Smooth muscle cell (in vitro differentiated cells): Measurements from ENCODE around the gene OR6Y1. TPM values are rescaled to one million over a fixed set of nuclear protein-coding genes. Genes with fewer than 3 reads are reported as not detected.

Source experiments
- DNase-seq: peaks from one replicate; lab custom pipeline; 2025; ENCODE audit not compliant: unreplicated experiment; lab: John Stamatoyannopoulos, UW
- H2AFZ ChIP-seq: fragments of 200-600 bp; sonication (generic); 2 replicates; pipeline ENCODE4 v1.6.0; 2016; ENCODE audit warnings: antibody characterized with exemption, low read depth, mild to moderate bottlenecking
- H3F3A ChIP-seq: fragments of 200-600 bp; sonication (generic); 2 replicates; pipeline ENCODE4 v1.6.0; 2017; ENCODE audit warnings: antibody characterized with exemption, low read depth
- H3K27ac ChIP-seq: fragments of 200-600 bp; sonication (generic); 2 replicates; pipeline ENCODE4 v1.5.1; 2016; ENCODE audit warnings: low read depth, mild to moderate bottlenecking
- H3K27me3 ChIP-seq: fragments of 200-600 bp; sonication (generic); 2 replicates; pipeline ENCODE4 v1.6.1; 2016; ENCODE audit warnings: low read depth, mild to moderate bottlenecking
- H3K36me3 ChIP-seq: fragments of 200-600 bp; sonication (generic); 2 replicates; pipeline ENCODE4 v1.5.1; 2016; ENCODE audit warnings: low read depth
- H3K4me1 ChIP-seq: fragments of 200-600 bp; sonication (generic); 2 replicates; pipeline ENCODE4 v1.5.1; 2016; ENCODE audit warnings: low read depth
- H3K4me2 ChIP-seq: fragments of 200-600 bp; sonication (generic); 2 replicates; pipeline ENCODE4 v1.6.0; 2016; ENCODE audit warnings: mild to moderate bottlenecking
- H3K4me3 ChIP-seq: fragments of 200-600 bp; sonication (generic); 2 replicates; pipeline ENCODE4 v1.5.1; 2016; ENCODE audit warnings: mild to moderate bottlenecking
- H3K79me2 ChIP-seq: fragments of 200-600 bp; sonication (generic); 2 replicates; pipeline ENCODE4 v1.6.0; 2016; ENCODE audit warnings: low read depth, mild to moderate bottlenecking
- H3K9ac ChIP-seq: fragments of 200-600 bp; sonication (generic); 2 replicates; pipeline ENCODE4 v1.6.0; 2016; ENCODE audit warnings: low read depth
- H3K9me3 ChIP-seq: fragments of 200-600 bp; sonication (generic); replicated peaks from 2 replicates; pipeline ENCODE4 v1.5.1; 2016; ENCODE audit warnings: low read depth
- H4K20me1 ChIP-seq: fragments of 200-600 bp; sonication (generic); 2 replicates; pipeline ENCODE4 v1.6.0; 2016; ENCODE audit warnings: low read depth
- CTCF ChIP-seq: fragments of 200-600 bp; sonication (generic); IDR thresholded peaks from 2 replicates; pipeline ENCODE4 v1.5.1; 2017; ENCODE audit warnings: borderline replicate concordance, mild to moderate bottlenecking, antibody characterized with exemption; ENCODE audit not compliant: insufficient read depth, poor library complexity, severe bottlenecking
- WGBS: methylation state at CpG from one replicate; pipeline ENCODE4 v1.1.7; 2016; ENCODE audit warnings: low lambda C conversion rate; 5-methylcytosine and 5-hydroxymethylcytosine counted together
- polyA plus RNA-seq: library from polyadenylated mRNA; unstranded; fragments of >200 nt; fragmentation: Nextera tagmentation; extraction: Ambion mirVana; gene quantifications from 2 replicates; pipeline ENCODE4 v1.2.1, GENCODE V29; 2016
- total RNA-seq: library from RNA; depleted of rRNA; stranded (reverse); fragments of >200 nt; gene quantifications from 2 replicates; pipeline ENCODE4 v1.2.3, GENCODE V29; 2014

The OR6Y1 gene
- total and polyA plus RNA-seq, 2 experiments from 2014 or later, result not detected

- Histone ChIP-seq H3K79me2 (no peaks in the 10 kb centered on the region), H4K20me1 (no peaks in the 10 kb centered on the region), H2AFZ (no peak overlapping the region), H3K4me2 (no peak overlapping the region), H3F3A (no peaks in the 10 kb centered on the region), H3K36me3 (no peaks in the 10 kb centered on the region), H3K4me1 (no peaks in the 10 kb centered on the region), H3K27me3 (no peaks in the 10 kb centered on the region), H3K9me3 (no peaks in the 10 kb centered on the region), H3K4me3 (no peak overlapping the region), H3K9ac (no peak overlapping the region), H3K27ac (no peak overlapping the region)
- DNase-seq, result no peak
- WGBS, result 45% methylated on average over 2 of the region's 2 CpGs
- TF ChIP-seq CTCF, result peak; percentile 41
Observed at GRCh38 chr1:158496374-158496773, 57.8 kb downstream of the OR6Y1 start.

- TF ChIP-seq CTCF, result no peak
- H3K36me3 ChIP-seq, result no peaks in the 10 kb centered on the region
- no peaks in the 10 kb centered on the region for H4K20me1 ChIP-seq
- no peaks in the 10 kb centered on the region for H3K79me2 ChIP-seq
- H3K9ac ChIP-seq, result no peak overlapping the region
- 69% methylated on average over 2 of the region's 2 CpGs for WGBS
- DNase-seq, result no peak
- H2AFZ ChIP-seq, result no peak overlapping the region
- no peak overlapping the region for H3K27ac ChIP-seq
- H3K9me3 ChIP-seq, result no peaks in the 10 kb centered on the region
- no peak overlapping the region for H3K4me2 ChIP-seq
- H3K4me3 ChIP-seq, result no peak overlapping the region
- no peaks in the 10 kb centered on the region for H3F3A ChIP-seq
- no peaks in the 10 kb centered on the region for H3K27me3 ChIP-seq
- no peaks in the 10 kb centered on the region for H3K4me1 ChIP-seq
Observed at GRCh38 chr1:158494796-158495195, 59.4 kb downstream of the OR6Y1 start.

Other genes with a start within 250 kb of the OR6Y1 start
- not detected in 2 replicates for gene CD1B, start 222.9 kb downstream of the OR6Y1 start, total RNA-seq
- gene CD1B, start 222.9 kb downstream of the OR6Y1 start, polyA plus RNA-seq, result not detected in 2 replicates
- not detected in 2 replicates for gene CD1E, start 200.5 kb downstream of the OR6Y1 start, total RNA-seq
- gene CD1E, start 200.5 kb downstream of the OR6Y1 start, polyA plus RNA-seq, result not detected in 2 replicates
- gene OR10T2, start 154.9 kb downstream of the OR6Y1 start, total RNA-seq, result not detected in 2 replicates
- not detected in 2 replicates for gene OR10T2, start 154.9 kb downstream of the OR6Y1 start, polyA plus RNA-seq
- not detected in 2 replicates for gene OR10K2, start 128.2 kb downstream of the OR6Y1 start, total RNA-seq
- gene OR10K2, start 128.2 kb downstream of the OR6Y1 start, polyA plus RNA-seq, result not detected in 2 replicates
- gene OR10K1, start 92.6 kb downstream of the OR6Y1 start, total RNA-seq, result not detected in 2 replicates
- gene OR10K1, start 92.6 kb downstream of the OR6Y1 start, polyA plus RNA-seq, result not detected in 2 replicates
- gene OR10R2, start 82.2 kb downstream of the OR6Y1 start, total RNA-seq, result not detected in 2 replicates
- not detected in 2 replicates for gene OR10R2, start 82.2 kb downstream of the OR6Y1 start, polyA plus RNA-seq
- gene OR6P1, start 16.2 kb upstream of the OR6Y1 start, total RNA-seq, result not detected in 2 replicates
- gene OR6P1, start 16.2 kb upstream of the OR6Y1 start, polyA plus RNA-seq, result not detected in 2 replicates
- gene OR10X1, start 25.5 kb upstream of the OR6Y1 start, total RNA-seq, result not detected in 2 replicates
- not detected in 2 replicates for gene OR10X1, start 25.5 kb upstream of the OR6Y1 start, polyA plus RNA-seq
- gene OR10Z1, start 50.9 kb upstream of the OR6Y1 start, total RNA-seq, result not detected in 2 replicates
- not detected in 2 replicates for gene OR10Z1, start 50.9 kb upstream of the OR6Y1 start, polyA plus RNA-seq
- not detected in 2 replicates for gene SPTA1, start 132.3 kb upstream of the OR6Y1 start, total RNA-seq
- 0.55 TPM in 1 of 2 replicates, not detected in the other for gene SPTA1, start 132.3 kb upstream of the OR6Y1 start, polyA plus RNA-seq
- not detected in 2 replicates for gene OR6K2, start 146.2 kb upstream of the OR6Y1 start, total RNA-seq
- not detected in 2 replicates for gene OR6K2, start 146.2 kb upstream of the OR6Y1 start, polyA plus RNA-seq
- not detected in 2 replicates for gene OR6K3, start 166.3 kb upstream of the OR6Y1 start, total RNA-seq
- gene OR6K3, start 166.3 kb upstream of the OR6Y1 start, polyA plus RNA-seq, result not detected in 2 replicates
- gene OR6K6, start 200.3 kb upstream of the OR6Y1 start, total RNA-seq, result not detected in 2 replicates
- gene OR6K6, start 200.3 kb upstream of the OR6Y1 start, polyA plus RNA-seq, result not detected in 2 replicates
- not detected in 2 replicates for gene OR6N1, start 217.8 kb upstream of the OR6Y1 start, total RNA-seq
- not detected in 2 replicates for gene OR6N1, start 217.8 kb upstream of the OR6Y1 start, polyA plus RNA-seq
- gene OR6N2, start 226.8 kb upstream of the OR6Y1 start, total RNA-seq, result not detected in 2 replicates
- not detected in 2 replicates for gene OR6N2, start 226.8 kb upstream of the OR6Y1 start, polyA plus RNA-seq